HG03159 (cell line): ENCODE results near the gene PRSS16.
"Not testable (repeated sequence)": the region's sequence is repeated elsewhere in the genome, so short reads cannot be mapped to it uniquely, and the experiment has no call there.

ENCODE experiments used
- ATAC-seq: cut with Tn5 transposase; IDR thresholded peaks from one replicate; pipeline ENCODE4 v1.9.1; 2021; ENCODE audit warnings: mild to moderate bottlenecking, moderate library complexity; ENCODE audit not compliant: unreplicated experiment

PRSS16 gene, protein sequence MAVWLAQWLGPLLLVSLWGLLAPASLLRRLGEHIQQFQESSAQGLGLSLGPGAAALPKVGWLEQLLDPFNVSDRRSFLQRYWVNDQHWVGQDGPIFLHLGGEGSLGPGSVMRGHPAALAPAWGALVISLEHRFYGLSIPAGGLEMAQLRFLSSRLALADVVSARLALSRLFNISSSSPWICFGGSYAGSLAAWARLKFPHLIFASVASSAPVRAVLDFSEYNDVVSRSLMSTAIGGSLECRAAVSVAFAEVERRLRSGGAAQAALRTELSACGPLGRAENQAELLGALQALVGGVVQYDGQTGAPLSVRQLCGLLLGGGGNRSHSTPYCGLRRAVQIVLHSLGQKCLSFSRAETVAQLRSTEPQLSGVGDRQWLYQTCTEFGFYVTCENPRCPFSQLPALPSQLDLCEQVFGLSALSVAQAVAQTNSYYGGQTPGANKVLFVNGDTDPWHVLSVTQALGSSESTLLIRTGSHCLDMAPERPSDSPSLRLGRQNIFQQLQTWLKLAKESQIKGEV

DNA sequence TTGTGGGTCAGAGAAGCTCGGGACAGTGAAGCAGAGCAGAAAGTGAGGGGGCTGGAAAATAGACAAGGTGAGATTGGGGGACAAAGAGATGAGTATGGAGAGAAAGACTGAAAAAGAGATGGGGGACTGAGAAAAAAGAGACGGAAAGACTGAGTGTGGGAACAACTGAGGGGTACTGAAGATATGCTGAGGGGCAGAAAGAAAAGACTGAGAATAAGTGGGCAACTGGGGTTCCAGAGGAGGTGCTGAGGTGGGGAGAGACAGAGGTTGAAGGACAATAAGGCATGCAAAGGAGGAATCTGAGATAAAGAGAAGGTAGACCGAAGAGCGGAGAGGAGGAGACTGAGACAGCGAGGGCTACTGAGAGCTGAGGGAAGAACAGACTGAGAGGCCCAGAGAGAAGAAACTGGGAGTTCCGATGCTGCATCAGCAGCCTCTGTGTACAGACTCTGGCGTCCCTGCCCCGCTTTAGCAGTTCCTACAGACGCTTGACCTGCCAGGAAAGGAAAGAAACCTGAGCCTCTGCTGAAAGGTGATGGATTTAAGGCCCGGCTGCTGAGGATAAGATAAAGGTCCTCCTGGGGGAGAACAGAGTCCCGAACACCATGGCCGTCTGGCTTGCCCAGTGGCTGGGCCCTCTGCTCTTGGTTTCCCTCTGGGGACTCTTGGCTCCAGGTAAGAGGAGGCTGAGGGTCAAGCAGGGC is at the start of gene PRSS16:
Gene PRSS16 (plus strand): TSS at position 569 of the 704 bp plus-strand sequence. CDS start 37 bp downstream, at position 606.
- ATAC-seq, result no peak

GRCh38 chr6:27205375-27206278 is 41.9 kb upstream of the PRSS16 start:
- no peak for ATAC-seq

- ATAC-seq, result no peak
These were observed 40.7 kb upstream of the PRSS16 start for GRCh38 chr6:27206806-27207205.

DNA sequence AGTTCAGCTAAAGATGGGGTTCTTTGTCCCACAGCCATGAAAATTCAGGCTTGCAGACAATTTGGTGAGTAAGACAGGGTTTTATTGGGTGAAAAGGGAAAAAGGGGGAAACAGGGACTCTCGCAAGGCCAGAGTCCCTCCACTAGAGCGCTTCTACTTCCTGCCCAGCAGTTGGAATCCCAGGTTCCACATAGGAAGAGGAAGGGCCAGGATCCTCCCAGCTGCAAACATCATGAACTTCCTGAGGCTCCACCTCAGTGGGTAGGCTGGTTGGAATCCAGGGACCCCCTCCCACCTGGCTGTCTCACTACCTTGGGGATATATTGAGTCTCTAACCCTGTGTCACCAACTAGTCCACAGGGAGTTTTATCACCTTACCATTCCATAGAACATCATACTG is 39.5 kb upstream of the PRSS16 start:
- no peak for ATAC-seq

GRCh38 chr6:27209196-27209595 is 38.3 kb upstream of the PRSS16 start:
- no peak for ATAC-seq

GRCh38 chr6:27209659-27210269 is 37.7 kb upstream of the PRSS16 start:
- ATAC-seq, result no peak

- not testable (repeated sequence) for ATAC-seq
These were observed 34.4 kb upstream of the PRSS16 start for GRCh38 chr6:27213091-27213517.

- no peak for ATAC-seq
These were observed 33.9 kb upstream of the PRSS16 start for GRCh38 chr6:27213544-27214125.

DNA sequence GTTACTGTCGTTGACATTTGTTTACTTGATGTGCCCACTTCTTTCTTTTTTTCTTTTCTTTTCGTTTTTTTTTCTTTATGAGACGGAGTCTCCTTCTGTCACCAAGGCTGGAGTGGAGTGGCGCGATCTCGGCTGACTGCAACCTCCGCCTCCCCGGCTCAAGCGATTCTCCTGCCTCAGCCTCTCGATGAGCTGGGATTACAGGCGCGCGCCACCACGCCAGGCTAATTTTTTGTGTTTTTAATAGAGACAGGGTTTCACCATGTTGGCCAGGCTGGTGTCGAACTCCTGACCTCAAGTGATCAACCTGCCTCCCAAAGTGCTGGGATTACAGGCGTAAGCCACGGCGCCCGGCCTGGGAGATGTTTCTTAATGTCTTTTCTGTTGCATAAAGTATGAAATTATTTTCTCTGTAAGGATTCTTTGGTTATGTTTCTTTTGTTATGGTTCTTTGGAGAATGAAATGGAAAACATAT is 33.3 kb upstream of the PRSS16 start:
- ATAC-seq, result no peak

DNA sequence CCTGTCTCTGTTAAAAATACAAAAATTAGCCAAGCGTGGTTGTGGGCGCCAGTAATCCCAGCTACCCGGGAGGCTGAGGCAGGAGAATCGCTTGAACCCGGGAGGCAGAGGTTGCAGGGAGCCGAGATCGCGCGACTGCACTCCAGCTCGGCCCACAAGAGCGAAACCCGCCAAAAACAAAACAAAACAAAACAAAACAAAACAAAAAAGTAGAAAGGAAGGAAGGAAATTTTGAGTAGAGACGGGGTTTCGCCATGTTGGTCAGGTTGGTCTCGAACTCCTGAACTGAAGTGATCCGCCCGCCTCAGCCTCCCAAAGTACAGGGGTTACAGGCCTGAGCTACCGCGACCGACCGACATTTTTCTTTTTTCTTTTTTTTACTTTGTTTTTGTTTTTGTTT is 30.6 kb upstream of the PRSS16 start:
- ATAC-seq, result no peak

DNA sequence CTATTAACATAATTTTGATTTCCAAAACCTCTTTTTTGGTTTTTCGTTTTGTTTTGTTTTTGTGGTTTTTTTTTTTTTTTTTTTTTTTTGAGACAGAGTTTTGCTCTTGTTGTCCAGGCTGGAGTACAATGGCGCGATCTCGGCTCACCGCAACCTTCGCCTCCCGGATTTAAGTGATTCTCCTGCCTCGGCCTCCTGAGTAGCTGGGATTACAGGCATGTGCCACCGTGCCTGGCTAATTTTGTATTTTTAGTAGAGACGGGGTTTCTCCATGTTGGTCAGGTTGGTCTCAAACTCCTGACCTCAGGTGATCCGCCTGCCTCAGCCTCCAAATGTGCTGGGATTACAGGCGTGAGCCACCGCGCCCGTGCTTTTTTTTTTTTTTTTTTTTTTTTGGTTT is 24.5 kb upstream of the PRSS16 start:
- not testable (repeated sequence) for ATAC-seq

- no peak for ATAC-seq
These were observed 22.8 kb upstream of the PRSS16 start for GRCh38 chr6:27224729-27225128.

DNA sequence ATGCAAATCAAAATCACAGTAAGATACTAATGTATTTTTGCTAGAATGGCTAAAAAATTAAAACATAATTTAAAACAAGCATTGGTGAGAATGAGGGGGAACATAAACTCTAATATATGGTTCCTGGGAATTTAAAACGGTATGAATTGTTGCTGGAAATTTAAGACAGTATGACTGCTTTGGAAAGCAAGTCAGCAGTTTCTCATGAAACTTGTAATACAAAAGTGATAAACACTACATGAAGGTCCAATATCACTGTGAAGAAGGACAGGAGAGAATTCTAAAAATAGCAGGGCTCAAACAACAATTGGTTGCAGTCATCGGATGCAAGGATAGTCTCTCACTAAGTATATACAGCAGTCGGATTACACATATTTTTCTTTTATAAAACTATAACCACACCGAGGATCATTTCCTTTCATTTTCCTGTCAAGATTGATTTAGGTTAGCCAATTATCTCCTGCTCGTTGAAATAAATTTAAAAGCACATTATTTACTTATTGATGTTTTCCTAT is 18.5 kb upstream of the PRSS16 start:
- ATAC-seq, result no peak

DNA sequence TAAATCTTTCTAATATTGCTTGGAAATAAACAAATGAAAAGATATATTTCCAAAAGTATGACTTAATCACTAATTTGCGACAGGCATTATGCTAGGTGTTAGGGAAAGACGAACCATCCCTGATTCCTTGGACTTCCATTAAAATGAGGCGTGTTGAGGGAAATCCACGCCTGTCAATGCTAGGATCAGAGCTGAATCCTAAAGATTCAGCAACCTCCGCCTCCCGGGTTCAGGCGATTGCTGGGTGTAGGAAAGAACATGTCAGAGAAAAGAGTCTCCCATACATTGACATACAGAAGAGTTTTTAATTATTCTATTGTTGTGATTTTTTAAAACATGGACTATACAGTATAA is 16.8 kb upstream of the PRSS16 start:
- no peak for ATAC-seq

DNA sequence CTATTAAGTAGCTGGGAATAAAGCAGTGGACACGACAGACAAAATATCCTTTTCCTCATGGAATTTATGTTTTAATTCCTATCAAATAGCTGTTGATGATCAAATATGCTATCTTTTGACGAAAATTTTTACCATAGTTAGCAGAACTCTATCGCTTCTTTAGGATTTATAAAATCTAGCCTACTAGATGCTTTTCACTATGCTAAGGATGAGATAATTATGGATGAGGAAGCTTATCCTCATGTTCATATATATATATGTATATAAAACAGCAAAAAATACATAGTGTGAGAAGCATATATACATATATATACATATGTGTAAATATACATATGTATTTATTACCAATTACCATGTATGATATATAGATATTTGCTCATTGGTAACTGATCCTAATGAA is 12.9 kb upstream of the PRSS16 start:
- ATAC-seq, result no peak

DNA sequence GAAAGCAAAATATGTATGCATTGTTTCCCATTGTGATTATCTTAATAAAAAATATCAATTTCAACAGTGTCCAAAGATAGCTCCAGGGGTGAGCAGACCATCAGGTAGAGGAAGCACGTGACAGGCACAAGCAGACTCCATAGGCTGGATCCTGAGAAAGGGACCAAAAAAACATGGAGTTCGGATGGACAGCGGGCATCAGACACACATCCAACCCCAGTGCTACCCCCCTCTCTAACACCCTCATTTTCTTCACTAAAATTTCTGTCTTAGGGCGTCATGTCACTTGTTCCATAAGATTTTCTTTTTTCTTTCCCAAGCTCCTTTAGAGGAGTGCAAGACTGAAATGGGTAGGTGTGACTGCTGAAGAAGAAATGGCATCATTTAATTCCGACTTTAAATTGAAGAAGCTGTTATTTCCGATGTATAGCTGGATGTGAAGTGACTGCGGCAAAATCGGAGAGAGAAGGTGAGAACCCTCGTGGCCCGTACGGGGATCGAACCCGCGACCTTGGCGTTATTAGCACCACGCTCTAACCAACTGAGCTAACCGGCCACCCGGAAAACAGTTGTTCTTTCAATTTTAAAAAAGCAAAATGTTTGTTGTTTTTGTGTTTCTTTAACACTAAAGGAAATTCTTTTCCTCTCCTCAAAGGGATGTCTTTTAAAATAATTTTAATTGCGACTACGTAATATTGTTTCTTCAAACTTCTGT is 10.3 kb upstream of the PRSS16 start:
- no peak for ATAC-seq

- no peak for ATAC-seq
These were observed 9.2 kb upstream of the PRSS16 start for GRCh38 chr6:27238010-27238983.

DNA sequence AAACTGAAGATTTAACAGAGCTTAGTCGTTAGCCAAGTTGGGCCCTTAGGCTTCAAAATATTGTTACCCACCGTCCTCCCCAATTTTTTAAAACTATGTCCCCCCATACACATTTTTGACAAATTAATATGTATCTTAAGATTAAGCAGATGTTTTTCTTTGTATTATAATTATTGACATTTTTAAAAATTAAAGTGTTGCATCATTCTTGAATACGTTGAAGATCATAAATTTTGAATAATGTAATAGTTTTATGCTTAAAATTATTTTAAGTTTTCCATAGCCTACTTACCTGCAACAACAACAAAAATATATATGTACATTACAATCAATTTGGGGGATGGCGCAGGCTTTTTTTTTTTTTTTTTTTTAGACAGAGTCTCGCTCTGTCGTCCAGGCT is 8.2 kb upstream of the PRSS16 start:
- ATAC-seq, result no peak
